Neutrophil (primary cell): ENCODE data around the gene PRR13.

Experiments used
- H3K27ac ChIP-seq: fragments of 200-600 bp; sonication (generic); 2 replicates; pipeline ENCODE4 v1.5.1; 2016; ENCODE audit warnings: mild to moderate bottlenecking, moderate library complexity
- H3K27me3 ChIP-seq: fragments of 200-600 bp; sonication (generic); 2 replicates; pipeline ENCODE4 v1.6.0; 2016; ENCODE audit warnings: mild to moderate bottlenecking
- H3K36me3 ChIP-seq: fragments of 200-600 bp; sonication (generic); 2 replicates; pipeline ENCODE4 v1.5.1; 2017
- H3K4me1 ChIP-seq, 2 experiments: fragments of 200-600 bp in 1 of 2; sonication (generic) in 1 of 2; 1 replicate in 1 of 2; 2 replicates in 1 of 2; pipeline versions ENCODE4 v1.5.1 to v1.6.1; 2013 to 2016; ENCODE audit warnings: low read depth in 1 of 2, low read length in 1 of 2, mild to moderate bottlenecking in 1 of 2, moderate library complexity in 1 of 2; ENCODE audit not compliant: control insufficient read depth in 1 of 2, insufficient read depth in 1 of 2
- H3K4me3 ChIP-seq, 2 experiments: fragments of 200-600 bp in 1 of 2; sonication (generic) in 1 of 2; 1 replicate in 1 of 2; 2 replicates in 1 of 2; pipeline ENCODE4 v1.5.1; 2013 to 2016; ENCODE audit warnings: low read depth in 1 of 2, low read length in 1 of 2, mild to moderate bottlenecking in 1 of 2, moderate library complexity in 1 of 2
- H3K9me3 ChIP-seq: fragments of 200-600 bp; sonication (generic); 2 replicates; pipeline ENCODE4 v1.5.1; 2016
- TF ChIP-seq, protein P1 (sequence below): fragments of 200-600 bp; sonication (generic); IDR thresholded peaks from 2 replicates; pipeline ENCODE4 v1.5.1; 2016; ENCODE audit warnings: antibody characterized with exemption

The PRR13 gene

DNA sequence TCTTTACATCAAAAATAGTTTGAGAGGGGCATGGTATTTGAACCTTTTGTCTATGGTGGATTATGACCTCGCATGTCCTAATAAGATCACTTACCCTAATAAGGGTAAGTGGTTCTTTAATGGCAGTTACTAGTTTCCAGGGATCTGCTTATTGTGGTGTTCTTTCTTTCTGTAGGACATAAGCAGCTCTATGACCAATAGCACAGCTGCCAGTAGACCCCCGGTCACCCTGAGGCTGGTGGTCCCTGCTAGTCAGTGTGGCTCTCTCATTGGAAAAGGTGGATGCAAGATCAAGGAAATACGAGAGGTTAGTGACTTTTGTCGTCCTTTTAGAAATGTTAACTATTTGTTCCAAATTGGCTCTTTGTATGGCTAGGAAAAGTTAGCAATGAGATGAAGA is 17.6 kb downstream of the PRR13 start:
- H3K36me3 ChIP-seq, result peaks cover 100% of the 10 kb centered on the region
- H3K27ac ChIP-seq, result no peak overlapping the region
- no peak overlapping the region for H3K4me3 ChIP-seq
- no peaks in the 10 kb centered on the region for H3K9me3 ChIP-seq
- TF ChIP-seq, protein P1, sequence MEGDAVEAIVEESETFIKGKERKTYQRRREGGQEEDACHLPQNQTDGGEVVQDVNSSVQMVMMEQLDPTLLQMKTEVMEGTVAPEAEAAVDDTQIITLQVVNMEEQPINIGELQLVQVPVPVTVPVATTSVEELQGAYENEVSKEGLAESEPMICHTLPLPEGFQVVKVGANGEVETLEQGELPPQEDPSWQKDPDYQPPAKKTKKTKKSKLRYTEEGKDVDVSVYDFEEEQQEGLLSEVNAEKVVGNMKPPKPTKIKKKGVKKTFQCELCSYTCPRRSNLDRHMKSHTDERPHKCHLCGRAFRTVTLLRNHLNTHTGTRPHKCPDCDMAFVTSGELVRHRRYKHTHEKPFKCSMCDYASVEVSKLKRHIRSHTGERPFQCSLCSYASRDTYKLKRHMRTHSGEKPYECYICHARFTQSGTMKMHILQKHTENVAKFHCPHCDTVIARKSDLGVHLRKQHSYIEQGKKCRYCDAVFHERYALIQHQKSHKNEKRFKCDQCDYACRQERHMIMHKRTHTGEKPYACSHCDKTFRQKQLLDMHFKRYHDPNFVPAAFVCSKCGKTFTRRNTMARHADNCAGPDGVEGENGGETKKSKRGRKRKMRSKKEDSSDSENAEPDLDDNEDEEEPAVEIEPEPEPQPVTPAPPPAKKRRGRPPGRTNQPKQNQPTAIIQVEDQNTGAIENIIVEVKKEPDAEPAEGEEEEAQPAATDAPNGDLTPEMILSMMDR, result no peak
- peaks cover under 1 to 3% of the 10 kb centered on the region in 2 experiments for H3K4me1 ChIP-seq
- no peaks in the 10 kb centered on the region for H3K27me3 ChIP-seq

DNA sequence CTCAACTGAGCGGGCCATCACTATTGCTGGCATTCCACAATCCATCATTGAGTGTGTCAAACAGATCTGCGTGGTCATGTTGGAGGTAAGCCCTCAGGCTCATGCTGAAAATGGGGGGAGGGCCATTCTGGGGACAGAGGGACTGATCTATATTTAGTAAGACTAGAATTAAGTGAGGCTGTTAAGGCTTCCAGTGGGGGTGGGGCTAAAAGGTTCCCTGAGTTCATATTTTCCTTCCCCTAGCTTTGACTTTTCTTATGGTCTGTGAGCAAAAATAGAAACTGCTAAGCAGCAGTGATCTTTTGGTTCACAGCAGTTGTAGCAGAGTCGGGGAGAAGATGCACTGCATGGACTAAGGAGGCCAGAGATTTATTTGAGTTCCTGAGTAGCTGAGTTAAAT is 19.5 kb downstream of the PRR13 start:
- no peaks in the 10 kb centered on the region for H3K4me1 ChIP-seq
- no peaks in the 10 kb centered on the region for H3K27me3 ChIP-seq
- no peaks in the 10 kb centered on the region for H3K9me3 ChIP-seq
- no peak overlapping the region for H3K27ac ChIP-seq
- TF ChIP-seq, protein P1, result no peak
- peaks cover 100% of the 10 kb centered on the region for H3K36me3 ChIP-seq
- no peak overlapping the region for H3K4me3 ChIP-seq

DNA sequence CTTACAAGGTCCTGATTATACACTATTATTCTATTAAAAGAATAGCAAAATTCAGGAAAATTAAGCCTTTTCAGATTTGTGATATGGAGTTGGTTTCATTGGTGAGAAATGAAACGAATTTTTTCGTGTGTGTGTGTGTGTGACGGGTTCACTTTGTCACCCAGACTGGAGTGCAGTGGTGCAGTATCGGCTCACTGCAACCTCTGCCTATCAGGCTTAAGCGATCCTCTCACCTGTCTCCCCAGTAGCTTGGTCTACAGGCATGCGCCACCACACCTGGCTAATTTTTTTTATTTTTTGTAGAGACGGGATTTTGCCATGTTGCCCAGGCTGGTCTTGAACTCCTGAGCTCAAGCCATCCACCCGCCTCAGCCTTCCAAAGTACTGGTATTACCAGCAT is 20.1 kb downstream of the PRR13 start:
- Histone ChIP-seq H3K27me3 (no peaks in the 10 kb centered on the region), H3K36me3 (peaks cover 100% of the 10 kb centered on the region), H3K4me1 (no peaks in the 10 kb centered on the region), H3K4me3 (no peak overlapping the region), H3K27ac (no peak overlapping the region), H3K9me3 (no peaks in the 10 kb centered on the region)
- TF ChIP-seq, protein P1, result no peak

DNA sequence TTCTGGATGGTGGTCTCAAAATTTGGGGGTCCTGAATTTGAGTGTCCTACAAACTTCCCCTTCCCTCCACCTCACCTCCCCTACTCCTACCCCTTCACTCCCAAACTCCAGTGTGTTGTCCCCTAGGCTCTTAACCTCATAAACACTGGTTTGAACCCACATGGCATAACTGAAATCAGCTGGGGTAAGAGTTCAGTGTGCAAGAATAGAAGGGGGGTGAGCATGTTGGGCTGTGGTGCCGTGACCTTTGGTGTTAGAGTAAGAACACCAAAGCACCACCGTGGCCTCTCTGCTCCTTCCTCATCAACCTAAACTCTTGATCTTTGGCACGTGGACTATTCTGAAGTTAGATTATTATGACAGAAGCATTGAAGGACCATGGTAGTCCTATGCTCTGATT is 21.4 kb downstream of the PRR13 start:
- TF ChIP-seq, protein P1, result no peak
- Histone ChIP-seq H3K4me1 (no peaks in the 10 kb centered on the region), H3K4me3 (no peak overlapping the region), H3K27ac (no peak overlapping the region), H3K9me3 (no peaks in the 10 kb centered on the region), H3K36me3 (peaks cover 100% of the 10 kb centered on the region), H3K27me3 (no peaks in the 10 kb centered on the region)

DNA sequence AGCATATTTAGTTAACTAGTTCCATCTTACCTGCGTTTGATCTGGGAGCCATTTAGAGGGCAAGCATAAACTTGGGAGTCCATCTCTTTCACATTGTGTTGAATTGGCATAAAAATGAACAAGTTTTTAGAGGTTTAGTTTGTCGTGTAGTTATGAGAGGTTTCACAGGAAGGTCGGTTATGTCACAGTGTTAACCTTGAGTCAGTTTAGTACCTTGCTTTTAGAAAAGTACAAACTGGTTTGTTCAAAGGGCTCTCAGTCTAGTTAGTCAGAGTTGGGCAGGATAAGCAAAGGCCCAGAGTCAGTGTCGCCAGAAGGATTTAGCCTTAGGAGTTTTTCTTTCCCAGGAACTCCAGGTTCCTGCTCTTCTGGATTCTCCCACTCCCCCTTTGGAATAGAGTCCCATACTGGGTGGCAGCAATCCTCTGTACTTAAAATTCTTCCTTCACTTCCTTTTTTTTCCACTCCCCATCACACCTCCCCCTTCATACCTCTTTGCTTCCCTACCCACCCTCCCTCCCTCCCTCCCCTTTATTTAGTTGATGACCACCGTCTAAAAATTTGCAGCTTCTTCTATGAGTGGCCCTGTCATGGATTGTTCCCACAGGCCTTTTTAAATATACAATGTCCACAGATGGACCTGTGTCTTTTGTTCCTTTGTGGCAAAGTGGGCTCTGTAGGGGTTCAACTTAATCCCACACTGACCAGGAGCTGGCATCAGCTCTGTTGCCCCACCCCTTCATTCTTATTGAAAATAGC is 22.4 kb downstream of the PRR13 start:
- Histone ChIP-seq H3K27me3 (no peaks in the 10 kb centered on the region), H3K4me3 (no peak overlapping the region), H3K36me3 (peaks cover 100% of the 10 kb centered on the region), H3K27ac (no peak overlapping the region), H3K9me3 (no peaks in the 10 kb centered on the region), H3K4me1 (no peaks in the 10 kb centered on the region)
- TF ChIP-seq, protein P1, result no peak
